ENCODE results near the gene ARRDC2. TPM values are rescaled to one million over a fixed set of nuclear protein-coding genes. Genes with fewer than 3 reads are reported as not detected.

Gene ARRDC2
- total and polyA plus RNA-seq, 2 of the 13 experiments (the other 11 are each of a cell fraction or from before 2014, with no cell fraction given): 2.1 to 3.4 TPM

DNA sequence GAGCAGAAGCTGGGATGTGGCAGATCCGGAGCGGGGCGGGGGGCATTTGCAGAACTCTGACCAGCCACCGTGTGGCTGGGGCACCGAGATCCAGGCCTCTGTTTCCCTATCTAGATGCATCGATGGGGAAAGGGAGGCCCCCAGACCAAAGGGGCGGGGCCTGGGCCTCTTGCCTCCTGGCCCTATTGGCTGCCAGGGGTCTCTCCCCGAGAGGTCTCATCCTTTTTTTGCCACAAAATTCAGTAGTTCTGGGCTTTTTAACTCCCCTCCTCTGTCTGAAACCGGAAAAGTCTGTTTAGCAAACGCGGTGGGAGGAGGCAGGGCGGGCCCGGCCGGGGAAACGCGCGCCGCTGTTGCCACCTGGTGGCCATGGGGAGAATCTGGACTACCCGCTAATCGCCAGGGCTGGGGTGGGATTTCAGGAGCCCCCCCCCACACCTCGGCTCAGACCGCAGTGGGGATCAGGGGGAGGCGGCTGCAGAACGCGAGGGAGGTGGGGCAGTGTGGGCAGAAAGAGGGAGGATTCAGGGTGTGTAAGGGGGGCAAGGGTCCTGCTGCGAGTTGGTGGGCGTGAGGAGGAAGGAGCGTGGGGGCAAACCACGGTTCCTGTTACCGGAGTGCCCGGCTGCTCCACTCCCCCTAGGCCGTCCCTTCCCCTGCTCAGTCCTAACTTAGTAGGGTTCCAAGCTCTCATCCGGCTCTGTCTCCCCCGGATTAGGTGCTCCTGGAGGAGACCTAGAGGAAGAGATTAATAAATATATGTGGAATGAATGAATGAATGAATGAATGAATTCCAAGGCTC is 50.4 kb downstream of the ARRDC2 start (continued):
- TF ChIP-seq GLI4 (CRISPR knock-in tag; IDR thresholded peaks at IDR 0.05; ENCODE audit: borderline replicate concordance) (no peak), SSRP1 (CRISPR knock-in tag; IDR thresholded peaks at IDR 0.05) (no peak), ZNF841 (CRISPR knock-in tag; IDR thresholded peaks at IDR 0.05; ENCODE audit: borderline replicate concordance) (no peak), JUNB (CRISPR knock-in tag; IDR thresholded peaks at IDR 0.05; ENCODE audit: borderline replicate concordance) (no peak), ZNF430 (CRISPR knock-in tag; IDR thresholded peaks at IDR 0.05) (no peak), ZNF329 (CRISPR knock-in tag; IDR thresholded peaks at IDR 0.05; ENCODE audit: low read depth) (no peak), ZNF670 (CRISPR knock-in tag; IDR thresholded peaks at IDR 0.05; ENCODE audit: borderline replicate concordance) (no peak), SCMH1 (CRISPR knock-in tag; IDR thresholded peaks at IDR 0.05; ENCODE audit: borderline replicate concordance) (no peak), SP4 (CRISPR knock-in tag; IDR thresholded peaks at IDR 0.05) (peak; percentile 70), GFI1 (CRISPR knock-in tag; IDR thresholded peaks at IDR 0.05; ENCODE audit: borderline replicate concordance) (no peak), ZNF746 (CRISPR knock-in tag; IDR thresholded peaks at IDR 0.05) (no peak), PHF21A (CRISPR knock-in tag; IDR thresholded peaks at IDR 0.05) (no peak), PITX1 (CRISPR knock-in tag; IDR thresholded peaks at IDR 0.05) (no peak), RNF2 (conservative IDR thresholded peaks at IDR 0.05; ENCODE audit: low read depth) (no peak), ZNF75D (CRISPR knock-in tag; IDR thresholded peaks at IDR 0.05; ENCODE audit: borderline replicate concordance) (no peak), HNRNPL (IDR thresholded peaks at IDR 0.05; ENCODE audit: low read depth, low read length) (no peak), ZNF556 (CRISPR knock-in tag; IDR thresholded peaks at IDR 0.05; ENCODE audit: borderline replicate concordance) (no peak), ZBTB20 (CRISPR knock-in tag; IDR thresholded peaks at IDR 0.05; ENCODE audit: borderline replicate concordance, low read depth) (no peak), ZNF350 (CRISPR knock-in tag; IDR thresholded peaks at IDR 0.05; ENCODE audit: borderline replicate concordance, low read depth) (no peak), ZNF20 (CRISPR knock-in tag; IDR thresholded peaks at IDR 0.05) (no peak), BCL6 (CRISPR knock-in tag; IDR thresholded peaks at IDR 0.05) (0 out of 2 replicates have a peak, but pooled peaks have one; percentile 10), GABPA (IDR thresholded peaks at IDR 0.05; ENCODE audit: low read depth, low read length) (no peak), GABPA (CRISPR knock-in tag; IDR thresholded peaks at IDR 0.05; ENCODE audit: low read depth) (0 out of 2 replicates have a peak, but pooled peaks have one; percentile 31), NFATC3 (CRISPR knock-in tag; IDR thresholded peaks at IDR 0.05) (no peak), ZMYM4 (CRISPR knock-in tag; IDR thresholded peaks at IDR 0.05) (no peak)
- TF ChIP-seq, protein P1, sequence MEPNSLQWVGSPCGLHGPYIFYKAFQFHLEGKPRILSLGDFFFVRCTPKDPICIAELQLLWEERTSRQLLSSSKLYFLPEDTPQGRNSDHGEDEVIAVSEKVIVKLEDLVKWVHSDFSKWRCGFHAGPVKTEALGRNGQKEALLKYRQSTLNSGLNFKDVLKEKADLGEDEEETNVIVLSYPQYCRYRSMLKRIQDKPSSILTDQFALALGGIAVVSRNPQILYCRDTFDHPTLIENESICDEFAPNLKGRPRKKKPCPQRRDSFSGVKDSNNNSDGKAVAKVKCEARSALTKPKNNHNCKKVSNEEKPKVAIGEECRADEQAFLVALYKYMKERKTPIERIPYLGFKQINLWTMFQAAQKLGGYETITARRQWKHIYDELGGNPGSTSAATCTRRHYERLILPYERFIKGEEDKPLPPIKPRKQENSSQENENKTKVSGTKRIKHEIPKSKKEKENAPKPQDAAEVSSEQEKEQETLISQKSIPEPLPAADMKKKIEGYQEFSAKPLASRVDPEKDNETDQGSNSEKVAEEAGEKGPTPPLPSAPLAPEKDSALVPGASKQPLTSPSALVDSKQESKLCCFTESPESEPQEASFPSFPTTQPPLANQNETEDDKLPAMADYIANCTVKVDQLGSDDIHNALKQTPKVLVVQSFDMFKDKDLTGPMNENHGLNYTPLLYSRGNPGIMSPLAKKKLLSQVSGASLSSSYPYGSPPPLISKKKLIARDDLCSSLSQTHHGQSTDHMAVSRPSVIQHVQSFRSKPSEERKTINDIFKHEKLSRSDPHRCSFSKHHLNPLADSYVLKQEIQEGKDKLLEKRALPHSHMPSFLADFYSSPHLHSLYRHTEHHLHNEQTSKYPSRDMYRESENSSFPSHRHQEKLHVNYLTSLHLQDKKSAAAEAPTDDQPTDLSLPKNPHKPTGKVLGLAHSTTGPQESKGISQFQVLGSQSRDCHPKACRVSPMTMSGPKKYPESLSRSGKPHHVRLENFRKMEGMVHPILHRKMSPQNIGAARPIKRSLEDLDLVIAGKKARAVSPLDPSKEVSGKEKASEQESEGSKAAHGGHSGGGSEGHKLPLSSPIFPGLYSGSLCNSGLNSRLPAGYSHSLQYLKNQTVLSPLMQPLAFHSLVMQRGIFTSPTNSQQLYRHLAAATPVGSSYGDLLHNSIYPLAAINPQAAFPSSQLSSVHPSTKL (CRISPR knock-in tag; IDR thresholded peaks at IDR 0.05): 0 out of 2 replicates have a peak, but pooled peaks have one; percentile 28
